ENCODE data around the gene FBXO22.

DNA sequence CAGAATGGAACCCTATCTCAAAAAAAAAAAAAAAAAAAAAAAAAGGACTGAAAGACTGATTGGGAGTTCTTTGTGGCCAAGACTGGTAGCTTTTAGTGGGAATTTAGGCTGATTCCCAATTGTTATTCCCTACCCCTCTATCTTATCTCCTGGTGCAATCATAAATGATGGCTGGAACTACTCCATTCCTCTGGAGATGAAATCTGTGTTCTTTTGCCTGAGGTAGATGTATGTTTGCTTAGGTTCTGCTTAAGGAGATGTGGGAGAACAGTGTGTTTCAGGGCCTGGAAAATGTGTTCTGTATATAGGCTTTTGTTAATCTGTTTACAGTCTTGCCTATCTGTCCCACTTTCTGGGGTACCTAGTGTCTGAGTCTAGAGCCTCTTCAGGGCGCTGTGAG, 40.9 kb upstream of the FBXO22 start:
- TF ChIP-seq, protein P1, sequence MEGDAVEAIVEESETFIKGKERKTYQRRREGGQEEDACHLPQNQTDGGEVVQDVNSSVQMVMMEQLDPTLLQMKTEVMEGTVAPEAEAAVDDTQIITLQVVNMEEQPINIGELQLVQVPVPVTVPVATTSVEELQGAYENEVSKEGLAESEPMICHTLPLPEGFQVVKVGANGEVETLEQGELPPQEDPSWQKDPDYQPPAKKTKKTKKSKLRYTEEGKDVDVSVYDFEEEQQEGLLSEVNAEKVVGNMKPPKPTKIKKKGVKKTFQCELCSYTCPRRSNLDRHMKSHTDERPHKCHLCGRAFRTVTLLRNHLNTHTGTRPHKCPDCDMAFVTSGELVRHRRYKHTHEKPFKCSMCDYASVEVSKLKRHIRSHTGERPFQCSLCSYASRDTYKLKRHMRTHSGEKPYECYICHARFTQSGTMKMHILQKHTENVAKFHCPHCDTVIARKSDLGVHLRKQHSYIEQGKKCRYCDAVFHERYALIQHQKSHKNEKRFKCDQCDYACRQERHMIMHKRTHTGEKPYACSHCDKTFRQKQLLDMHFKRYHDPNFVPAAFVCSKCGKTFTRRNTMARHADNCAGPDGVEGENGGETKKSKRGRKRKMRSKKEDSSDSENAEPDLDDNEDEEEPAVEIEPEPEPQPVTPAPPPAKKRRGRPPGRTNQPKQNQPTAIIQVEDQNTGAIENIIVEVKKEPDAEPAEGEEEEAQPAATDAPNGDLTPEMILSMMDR (IDR thresholded peaks at IDR 0.05): no peak
- TF ChIP-seq POLR2A (IDR thresholded peaks at IDR 0.05) (no peak), POLR2AphosphoS5 (IDR thresholded peaks at IDR 0.05; ENCODE audit: insufficient read depth in 1 of 2, low read depth in 1 of 2) (no peak)

Data from vagina (tissue), 2 donors.